ENCODE measurements around the gene FNIP2.
"Not testable (repeated sequence)": the region's sequence is repeated elsewhere in the genome, so short reads cannot be mapped to it uniquely, and the experiment has no call there.

The FNIP2 gene

GRCh38 chr4:158914218-158914617 is 145.4 kb downstream of the FNIP2 start:
- Histone ChIP-seq H3K4me3 (ENCODE audit: low read depth, low read length) (no peak overlapping the region), H3K4me1 (no peaks in the 10 kb centered on the region), H3K9me3 (no peaks in the 10 kb centered on the region), H3K36me3 (no peaks in the 10 kb centered on the region), H3K27me3 (no peaks in the 10 kb centered on the region)
- no peak for DNase-seq
- no peak for TF ChIP-seq CTCF (IDR thresholded peaks at IDR 0.05; ENCODE audit: low read depth, low read length)

GRCh38 chr4:158915683-158916241 is 146.9 kb downstream of the FNIP2 start:
- TF ChIP-seq CTCF (IDR thresholded peaks at IDR 0.05; ENCODE audit: low read depth, low read length) = no peak
- no peak for DNase-seq
- H3K4me3 ChIP-seq (ENCODE audit: low read depth, low read length) = no peak overlapping the region
- H3K9me3 ChIP-seq = no peaks in the 10 kb centered on the region
- H3K27me3 ChIP-seq = no peaks in the 10 kb centered on the region
- H3K4me1 ChIP-seq = no peaks in the 10 kb centered on the region
- no peaks in the 10 kb centered on the region for H3K36me3 ChIP-seq

- not testable (repeated sequence) for DNase-seq; H3K4me1 ChIP-seq; H3K27me3 ChIP-seq; H3K36me3 ChIP-seq; H3K4me3 ChIP-seq (ENCODE audit: low read depth, low read length); H3K9me3 ChIP-seq
Measured at GRCh38 chr4:158920452-158920996, 151.7 kb downstream of the FNIP2 start.

GRCh38 chr4:158927774-158928173 is 158.9 kb downstream of the FNIP2 start:
- not testable (repeated sequence) for H3K9me3 ChIP-seq, H3K4me1 ChIP-seq

GRCh38 chr4:158929939-158930638 is 161.3 kb downstream of the FNIP2 start:
- no peak for TF ChIP-seq CTCF (IDR thresholded peaks at IDR 0.05; ENCODE audit: low read depth, low read length)
- Histone ChIP-seq H3K4me3 (ENCODE audit: low read depth, low read length) (no peak overlapping the region), H3K9me3 (no peaks in the 10 kb centered on the region), H3K36me3 (no peaks in the 10 kb centered on the region), H3K4me1 (no peaks in the 10 kb centered on the region), H3K27me3 (no peaks in the 10 kb centered on the region)
- DNase-seq = no peak

More at GRCh38 chr4:158927774-158928173, 158.9 kb downstream of the FNIP2 start:
- not testable (repeated sequence) for DNase-seq; H3K36me3 ChIP-seq; H3K27me3 ChIP-seq; H3K4me3 ChIP-seq (ENCODE audit: low read depth, low read length)

GRCh38 chr4:158930639-158930972 is 161.8 kb downstream of the FNIP2 start:
- H3K27me3 ChIP-seq = no peaks in the 10 kb centered on the region
- DNase-seq = no peak
- no peaks in the 10 kb centered on the region for H3K36me3 ChIP-seq
- no peak for TF ChIP-seq CTCF (IDR thresholded peaks at IDR 0.05; ENCODE audit: low read depth, low read length)
- H3K4me3 ChIP-seq (ENCODE audit: low read depth, low read length) = no peak overlapping the region
- no peaks in the 10 kb centered on the region for H3K9me3 ChIP-seq
- H3K4me1 ChIP-seq = no peaks in the 10 kb centered on the region

- H3K27me3 ChIP-seq = no peaks in the 10 kb centered on the region
- H3K4me1 ChIP-seq = no peaks in the 10 kb centered on the region
- TF ChIP-seq CTCF (IDR thresholded peaks at IDR 0.05; ENCODE audit: low read depth, low read length) = no peak
- no peak overlapping the region for H3K4me3 ChIP-seq (ENCODE audit: low read depth, low read length)
- H3K9me3 ChIP-seq = no peaks in the 10 kb centered on the region
- DNase-seq = no peak
- H3K36me3 ChIP-seq = no peaks in the 10 kb centered on the region
Measured at GRCh38 chr4:158933236-158933635, 164.4 kb downstream of the FNIP2 start.

All from BE2C (cell line).